ENCODE measurements around the gene NUP107. TPM values are rescaled to one million over a fixed set of nuclear protein-coding genes. Genes with fewer than 3 reads are reported as not detected.

NUP107 gene
- total and polyA plus RNA-seq, 5 donors from 2014 or later = 28.9 to 37.0 (median 34.4) TPM

DNA sequence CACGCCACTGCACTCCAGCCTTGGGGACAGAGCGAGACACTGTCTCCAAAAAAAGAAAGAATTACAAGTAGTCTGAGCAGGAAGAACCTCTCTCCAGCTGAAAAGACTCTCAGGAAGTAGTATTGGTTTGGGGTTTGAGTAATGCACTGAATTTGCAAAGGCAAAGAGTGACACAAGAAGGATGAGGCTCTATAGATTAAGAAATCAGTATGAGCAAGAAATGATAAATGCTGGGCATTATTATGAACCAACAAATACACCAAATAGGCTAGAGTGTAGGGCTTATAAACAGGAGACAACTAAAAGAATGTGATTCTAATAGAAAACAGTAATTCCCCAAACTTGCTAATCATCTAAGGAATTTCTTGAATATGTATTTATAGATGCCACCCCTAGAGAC is 56.6 kb downstream of the NUP107 start:
- H3K4me3 ChIP-seq (ENCODE audit: low read depth, low read length) = peak overlapping the region; percentile 42
- Mint-ChIP-seq H3K27ac (peak overlapping the region; percentile 21 to 85 (median 32)), H3K9me3 (no peaks in the 10 kb centered on the region), H3K4me3 (peak overlapping the region in 3 of 4 donors; percentile 3 to 66 (median 13)), H3K36me3 (peaks cover 22% of the 10 kb centered on the region), H3K27me3 (no peaks in the 10 kb centered on the region), H3K4me1 (peaks cover 12 to 42% (median 31%) of the 10 kb centered on the region in 4 donors)
- H3K9me3 ChIP-seq (ENCODE audit: control insufficient read depth in 2 of 2, low read length in 2 of 2) = no peaks in the 10 kb centered on the region
- peaks cover 38% of the 10 kb centered on the region for H3K4me1 ChIP-seq (ENCODE audit: control insufficient read depth, insufficient read depth, low read length, poor library complexity, severe bottlenecking)
- no peak for ATAC-seq (ENCODE audit: low read depth in 2 of 2)
- H3K36me3 ChIP-seq (ENCODE audit: control insufficient read depth, insufficient read depth, low read length) = peaks cover 7% of the 10 kb centered on the region
- peak in 1 of 3 donors; percentile 13 for DNase-seq
- no peaks in the 10 kb centered on the region for H3K27me3 ChIP-seq (ENCODE audit: control insufficient read depth, insufficient read depth, low read length)
- peak overlapping the region; percentile 65 for H3K27ac ChIP-seq (ENCODE audit: insufficient read depth, low read length, poor library complexity, severe bottlenecking)

DNA sequence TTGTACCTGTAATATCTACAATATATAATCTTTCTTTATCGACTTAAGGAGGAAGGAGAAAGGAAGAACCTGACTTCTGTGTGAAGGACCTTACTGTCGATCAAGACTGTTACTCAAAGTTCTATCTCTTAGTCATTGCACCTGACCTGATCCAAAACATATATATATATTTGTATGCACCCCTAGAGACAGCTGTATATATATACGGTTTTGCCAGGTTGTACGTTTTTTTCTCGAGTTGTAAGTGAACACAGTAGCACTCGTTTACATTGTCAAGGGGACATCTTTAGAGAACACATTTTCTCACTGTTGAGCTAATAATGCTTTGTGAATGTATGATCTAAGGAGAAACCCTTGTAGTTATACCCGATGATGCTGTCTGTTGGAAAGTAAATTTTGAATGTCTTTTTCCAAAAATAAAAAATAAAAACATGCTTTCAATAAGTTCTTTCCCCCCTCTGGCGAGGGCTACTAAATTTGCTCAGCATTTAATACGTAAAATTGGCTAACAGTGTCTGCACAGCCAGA is 58.7 kb downstream of the NUP107 start:
- Histone ChIP-seq H3K9me3 (ENCODE audit: control insufficient read depth in 2 of 2, low read length in 2 of 2) (no peaks in the 10 kb centered on the region), H3K4me1 (ENCODE audit: control insufficient read depth, insufficient read depth, low read length, poor library complexity, severe bottlenecking) (peaks cover 38% of the 10 kb centered on the region), H3K27ac (ENCODE audit: insufficient read depth, low read length, poor library complexity, severe bottlenecking) (peak overlapping the region; percentile 82), H3K4me3 (ENCODE audit: low read depth, low read length) (peak overlapping the region; percentile 93), H3K36me3 (ENCODE audit: control insufficient read depth, insufficient read depth, low read length) (peaks cover 7% of the 10 kb centered on the region), H3K27me3 (ENCODE audit: control insufficient read depth, insufficient read depth, low read length) (no peaks in the 10 kb centered on the region)
- peak overlapping the region; percentile 95 to 99 (median 98) for H3K4me3 Mint-ChIP-seq
- H3K27me3 Mint-ChIP-seq = no peaks in the 10 kb centered on the region
- peak overlapping the region; percentile 91 to 96 (median 96) for H3K27ac Mint-ChIP-seq
- H3K9me3 Mint-ChIP-seq = no peaks in the 10 kb centered on the region
- peaks cover 16% of the 10 kb centered on the region for H3K36me3 Mint-ChIP-seq
- peaks cover 12 to 62% (median 44%) of the 10 kb centered on the region in 4 donors for H3K4me1 Mint-ChIP-seq
- DNase-seq = no peak
- ATAC-seq (ENCODE audit: low read depth in 2 of 2) = no peak

DNA sequence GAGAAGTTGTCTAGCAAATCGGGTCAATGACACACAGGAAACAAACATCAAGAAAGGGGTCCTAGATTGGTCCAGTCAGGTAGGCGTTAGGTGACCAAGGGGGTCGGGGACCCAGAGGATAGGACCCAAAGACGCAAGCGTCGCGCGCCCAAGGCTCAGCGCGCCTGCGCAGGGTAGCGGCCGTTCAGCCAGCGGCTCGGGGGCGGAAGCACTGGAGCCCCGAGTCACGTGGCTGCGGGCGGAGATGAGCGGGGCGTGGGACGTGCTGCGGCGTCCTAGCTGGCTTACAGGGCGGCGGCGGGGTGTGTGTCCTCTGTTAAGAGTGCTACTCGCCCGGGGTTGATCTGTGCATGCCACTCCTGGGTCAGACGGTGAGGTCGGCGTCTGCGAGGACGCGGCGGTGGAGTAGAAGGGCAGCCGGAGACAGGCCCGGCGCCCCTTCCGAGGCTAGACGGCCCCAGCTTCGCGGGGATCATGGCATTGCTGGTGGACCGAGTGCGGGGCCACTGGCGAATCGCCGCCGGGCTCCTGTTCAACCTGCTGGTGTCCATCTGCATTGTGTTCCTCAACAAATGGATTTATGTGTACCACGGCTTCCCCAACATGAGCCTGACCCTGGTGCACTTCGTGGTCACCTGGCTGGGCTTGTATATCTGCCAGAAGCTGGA is 59.3 kb downstream of the NUP107 start, which contains the start of gene SLC35E3:
TSS of gene SLC35E3 (plus strand) at position 273 of the 668 bp plus-strand sequence. CDS start at position 475, 202 bp downstream.
- H3K9me3 ChIP-seq (ENCODE audit: control insufficient read depth in 2 of 2, low read length in 2 of 2) = no peaks in the 10 kb centered on the region
- DNase-seq (peak; percentile 87 to 97 (median 88)), ATAC-seq (ENCODE audit: low read depth in 2 of 2) (peak; percentile 98 to 99)
- H3K27ac ChIP-seq (ENCODE audit: insufficient read depth, low read length, poor library complexity, severe bottlenecking) = peak within 1 kb of the TSS; percentile 82
- H3K9me3 Mint-ChIP-seq = no peaks in the 10 kb centered on the region
- H3K27ac Mint-ChIP-seq = peak within 1 kb of the TSS; percentile 91 to 96 (median 96)
- H3K27me3 Mint-ChIP-seq = no peaks in the 10 kb centered on the region
- H3K4me3 Mint-ChIP-seq = peak within 1 kb of the TSS; percentile 95 to 99 (median 98)
- H3K4me1 Mint-ChIP-seq = peaks cover 12 to 68% (median 44%) of the 10 kb centered on the region in 4 donors
- no peaks in the 10 kb centered on the region for H3K27me3 ChIP-seq (ENCODE audit: control insufficient read depth, insufficient read depth, low read length)
- peak within 1 kb of the TSS; percentile 93 for H3K4me3 ChIP-seq (ENCODE audit: low read depth, low read length)
- peaks cover 8% of the 10 kb centered on the region for H3K36me3 ChIP-seq (ENCODE audit: control insufficient read depth, insufficient read depth, low read length)
- peaks cover 20% of the 10 kb centered on the region for H3K36me3 Mint-ChIP-seq
- peaks cover 38% of the 10 kb centered on the region for H3K4me1 ChIP-seq (ENCODE audit: control insufficient read depth, insufficient read depth, low read length, poor library complexity, severe bottlenecking)

DNA sequence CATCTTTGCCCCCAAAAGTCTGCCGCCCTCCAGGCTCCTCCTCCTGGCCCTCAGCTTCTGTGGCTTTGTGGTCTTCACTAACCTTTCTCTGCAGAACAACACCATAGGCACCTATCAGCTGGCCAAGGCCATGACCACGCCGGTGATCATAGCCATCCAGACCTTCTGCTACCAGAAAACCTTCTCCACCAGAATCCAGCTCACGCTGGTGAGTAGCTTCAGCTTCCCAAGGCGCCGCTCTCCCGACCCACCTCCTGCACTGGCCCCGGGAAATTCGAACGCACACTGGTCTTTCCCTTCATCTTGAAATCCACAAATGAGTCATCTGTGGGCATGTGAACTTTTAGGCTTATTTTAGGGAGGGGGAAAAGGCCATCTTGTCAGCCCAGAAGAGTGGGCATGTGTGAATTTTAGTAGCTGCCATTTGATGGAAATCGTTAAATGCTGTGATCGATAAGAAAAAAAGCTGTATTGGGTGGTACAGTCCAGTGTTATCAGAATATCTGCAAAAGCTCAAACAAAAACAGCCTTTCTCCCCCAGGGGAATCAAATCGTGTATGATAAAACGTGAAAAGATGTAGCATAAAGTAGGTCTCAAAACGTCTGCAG is 59.9 kb downstream of the NUP107 start:
- Histone ChIP-seq H3K4me1 (ENCODE audit: control insufficient read depth, insufficient read depth, low read length, poor library complexity, severe bottlenecking) (peaks cover 38% of the 10 kb centered on the region), H3K27me3 (ENCODE audit: control insufficient read depth, insufficient read depth, low read length) (no peaks in the 10 kb centered on the region), H3K36me3 (ENCODE audit: control insufficient read depth, insufficient read depth, low read length) (peaks cover 5% of the 10 kb centered on the region), H3K27ac (ENCODE audit: insufficient read depth, low read length, poor library complexity, severe bottlenecking) (peak overlapping the region; percentile 82), H3K9me3 (ENCODE audit: control insufficient read depth in 2 of 2, low read length in 2 of 2) (no peaks in the 10 kb centered on the region), H3K4me3 (ENCODE audit: low read depth, low read length) (peak overlapping the region; percentile 93)
- Mint-ChIP-seq H3K36me3 (peaks cover 19% of the 10 kb centered on the region), H3K4me3 (peak overlapping the region; percentile 95 to 99 (median 98)), H3K27ac (peak overlapping the region; percentile 46 to 96 (median 96)), H3K4me1 (peaks cover 10 to 68% (median 44%) of the 10 kb centered on the region in 4 donors), H3K9me3 (no peaks in the 10 kb centered on the region), H3K27me3 (no peaks in the 10 kb centered on the region)
- DNase-seq (peak; percentile 14 to 40 (median 22)), ATAC-seq (ENCODE audit: low read depth in 2 of 2) (peak in 1 of 2 donors; percentile 2)

DNA sequence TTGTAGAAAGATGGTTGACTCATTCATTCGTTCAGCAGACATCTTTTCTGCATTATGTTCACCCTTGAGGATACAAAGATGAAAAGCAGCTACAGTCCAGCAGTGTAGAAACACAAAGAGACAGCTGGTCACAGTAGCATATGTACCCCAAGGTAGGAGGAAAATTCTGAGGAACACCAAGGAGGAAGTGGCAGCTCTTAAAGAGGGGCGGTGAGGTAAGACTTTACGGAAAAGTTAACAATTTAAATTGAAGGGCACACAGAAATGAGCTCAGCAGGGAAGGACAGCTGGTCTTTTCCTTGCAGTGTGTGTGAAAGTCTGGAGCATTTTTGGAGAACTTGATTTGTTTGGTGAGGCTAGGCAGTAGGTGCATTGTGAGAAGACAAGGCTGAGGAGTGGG is 62.7 kb downstream of the NUP107 start:
- Mint-ChIP-seq H3K27me3 (no peaks in the 10 kb centered on the region), H3K27ac (peak overlapping the region; percentile 25 to 52 (median 43)), H3K4me1 (peaks cover 0 to 57% (median 36%) of the 10 kb centered on the region in 4 donors), H3K9me3 (no peaks in the 10 kb centered on the region), H3K4me3 (peak overlapping the region in 1 of 4 donors; percentile 55), H3K36me3 (peaks cover 37% of the 10 kb centered on the region)
- no peaks in the 10 kb centered on the region for H3K27me3 ChIP-seq (ENCODE audit: control insufficient read depth, insufficient read depth, low read length)
- H3K9me3 ChIP-seq (ENCODE audit: control insufficient read depth in 2 of 2, low read length in 2 of 2) = no peaks in the 10 kb centered on the region
- DNase-seq (no peak), ATAC-seq (ENCODE audit: low read depth in 2 of 2) (no peak)
- no peak overlapping the region for H3K4me3 ChIP-seq (ENCODE audit: low read depth, low read length)
- peaks cover 11% of the 10 kb centered on the region for H3K36me3 ChIP-seq (ENCODE audit: control insufficient read depth, insufficient read depth, low read length)
- H3K27ac ChIP-seq (ENCODE audit: insufficient read depth, low read length, poor library complexity, severe bottlenecking) = no peak overlapping the region
- H3K4me1 ChIP-seq (ENCODE audit: control insufficient read depth, insufficient read depth, low read length, poor library complexity, severe bottlenecking) = peaks cover 28% of the 10 kb centered on the region

DNA sequence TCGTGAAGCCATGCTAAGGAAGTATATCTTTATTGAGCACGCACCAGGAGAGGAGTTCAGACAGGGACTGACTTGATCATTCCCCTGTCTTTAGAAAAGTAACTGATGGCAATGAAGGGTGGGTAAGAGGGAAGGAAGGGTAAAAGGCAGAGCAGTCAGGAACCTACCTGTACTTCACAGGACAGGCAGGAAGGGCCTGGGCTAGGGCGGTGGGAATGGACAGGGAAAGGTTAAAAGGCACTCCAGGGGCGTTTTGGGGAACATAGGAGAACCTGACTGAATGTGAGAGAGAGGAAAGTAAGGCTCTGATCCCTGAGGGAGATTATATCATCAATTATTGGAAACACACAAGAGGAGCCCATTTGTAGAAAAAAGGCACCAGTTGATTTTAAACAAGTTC is 63.1 kb downstream of the NUP107 start:
- peaks cover 0 to 57% (median 36%) of the 10 kb centered on the region in 4 donors for H3K4me1 Mint-ChIP-seq
- H3K4me3 Mint-ChIP-seq = peak overlapping the region in 1 of 4 donors; percentile 55
- peak overlapping the region; percentile 25 to 52 (median 43) for H3K27ac Mint-ChIP-seq
- Histone ChIP-seq H3K27ac (ENCODE audit: insufficient read depth, low read length, poor library complexity, severe bottlenecking) (no peak overlapping the region), H3K36me3 (ENCODE audit: control insufficient read depth, insufficient read depth, low read length) (peaks cover 15% of the 10 kb centered on the region), H3K4me3 (ENCODE audit: low read depth, low read length) (no peak overlapping the region), H3K27me3 (ENCODE audit: control insufficient read depth, insufficient read depth, low read length) (no peaks in the 10 kb centered on the region), H3K9me3 (ENCODE audit: control insufficient read depth in 2 of 2, low read length in 2 of 2) (no peaks in the 10 kb centered on the region), H3K4me1 (ENCODE audit: control insufficient read depth, insufficient read depth, low read length, poor library complexity, severe bottlenecking) (peaks cover 28% of the 10 kb centered on the region)
- H3K27me3 Mint-ChIP-seq = no peaks in the 10 kb centered on the region
- H3K9me3 Mint-ChIP-seq = no peaks in the 10 kb centered on the region
- ATAC-seq (ENCODE audit: low read depth in 2 of 2) (no peak), DNase-seq (no peak)
- H3K36me3 Mint-ChIP-seq = peaks cover 39% of the 10 kb centered on the region

- Mint-ChIP-seq H3K4me3 (no peak overlapping the region), H3K27me3 (no peaks in the 10 kb centered on the region), H3K4me1 (peaks cover 0 to 51% (median 32%) of the 10 kb centered on the region in 4 donors), H3K9me3 (no peaks in the 10 kb centered on the region), H3K27ac (peak overlapping the region in 2 of 3 donors; percentile 25 to 52), H3K36me3 (peaks cover 42% of the 10 kb centered on the region)
- peaks cover 21% of the 10 kb centered on the region for H3K4me1 ChIP-seq (ENCODE audit: control insufficient read depth, insufficient read depth, low read length, poor library complexity, severe bottlenecking)
- H3K36me3 ChIP-seq (ENCODE audit: control insufficient read depth, insufficient read depth, low read length) = peaks cover 19% of the 10 kb centered on the region
- no peak for DNase-seq
- no peak overlapping the region for H3K4me3 ChIP-seq (ENCODE audit: low read depth, low read length)
- H3K27ac ChIP-seq (ENCODE audit: insufficient read depth, low read length, poor library complexity, severe bottlenecking) = no peak overlapping the region
- no peak for ATAC-seq (ENCODE audit: low read depth in 2 of 2)
- no peaks in the 10 kb centered on the region for H3K9me3 ChIP-seq (ENCODE audit: control insufficient read depth in 2 of 2, low read length in 2 of 2)
- H3K27me3 ChIP-seq (ENCODE audit: control insufficient read depth, insufficient read depth, low read length) = no peaks in the 10 kb centered on the region
These were observed 63.7 kb downstream of the NUP107 start for GRCh38 chr12:68750506-68750905.

All from CD4-positive, CD25-positive, alpha-beta regulatory T cell (primary cell).